ENCODE results near the gene TMEM69.

DNA sequence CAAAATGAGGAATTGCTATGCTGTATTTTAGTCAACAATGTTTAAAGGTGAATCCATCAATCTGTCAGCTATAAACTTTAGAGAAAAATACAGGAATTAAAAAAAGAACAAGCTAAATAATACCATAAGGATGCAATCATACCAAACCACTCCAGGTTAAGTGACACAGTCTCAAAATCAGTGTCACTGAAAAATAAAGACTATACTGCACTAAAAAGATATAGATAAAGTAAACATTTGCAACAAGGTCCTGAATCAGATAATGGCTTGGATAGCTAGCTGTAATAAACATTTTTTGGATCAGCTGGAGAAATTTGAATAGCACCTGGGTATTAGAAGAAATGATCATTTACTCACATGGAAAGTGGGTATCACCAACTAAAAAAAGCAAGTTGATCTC is 9.5 kb upstream of the TMEM69 start:
- TF ChIP-seq, protein P1, sequence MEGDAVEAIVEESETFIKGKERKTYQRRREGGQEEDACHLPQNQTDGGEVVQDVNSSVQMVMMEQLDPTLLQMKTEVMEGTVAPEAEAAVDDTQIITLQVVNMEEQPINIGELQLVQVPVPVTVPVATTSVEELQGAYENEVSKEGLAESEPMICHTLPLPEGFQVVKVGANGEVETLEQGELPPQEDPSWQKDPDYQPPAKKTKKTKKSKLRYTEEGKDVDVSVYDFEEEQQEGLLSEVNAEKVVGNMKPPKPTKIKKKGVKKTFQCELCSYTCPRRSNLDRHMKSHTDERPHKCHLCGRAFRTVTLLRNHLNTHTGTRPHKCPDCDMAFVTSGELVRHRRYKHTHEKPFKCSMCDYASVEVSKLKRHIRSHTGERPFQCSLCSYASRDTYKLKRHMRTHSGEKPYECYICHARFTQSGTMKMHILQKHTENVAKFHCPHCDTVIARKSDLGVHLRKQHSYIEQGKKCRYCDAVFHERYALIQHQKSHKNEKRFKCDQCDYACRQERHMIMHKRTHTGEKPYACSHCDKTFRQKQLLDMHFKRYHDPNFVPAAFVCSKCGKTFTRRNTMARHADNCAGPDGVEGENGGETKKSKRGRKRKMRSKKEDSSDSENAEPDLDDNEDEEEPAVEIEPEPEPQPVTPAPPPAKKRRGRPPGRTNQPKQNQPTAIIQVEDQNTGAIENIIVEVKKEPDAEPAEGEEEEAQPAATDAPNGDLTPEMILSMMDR (IDR thresholded peaks at IDR 0.05): no peak
- TF ChIP-seq ZFX (IDR thresholded peaks at IDR 0.05; ENCODE audit: borderline replicate concordance): no peak
